Kidney epithelial cell (primary cell): ENCODE data around the gene LCN12. TPM values are rescaled to one million over a fixed set of nuclear protein-coding genes. Genes with fewer than 3 reads are reported as not detected.

ENCODE experiments used
- DNase-seq: peaks from one replicate; pipeline ENCODE4 v3.0.0-alpha.2; 2010; ENCODE audit warnings: low read depth
- H3K27me3 ChIP-seq: 2 replicates; pipeline ENCODE4 v1.6.0; 2011; ENCODE audit warnings: low read length; ENCODE audit not compliant: control insufficient read depth, insufficient read depth
- H3K36me3 ChIP-seq: 2 replicates; pipeline ENCODE4 v1.5.1; 2011; ENCODE audit warnings: low read length; ENCODE audit not compliant: control insufficient read depth, insufficient read depth
- H3K4me3 ChIP-seq: 2 replicates; pipeline ENCODE4 v1.5.1; 2011; ENCODE audit warnings: low read depth, mild to moderate bottlenecking, control low read depth, low read length
- CTCF ChIP-seq: IDR thresholded peaks from 2 replicates; pipeline ENCODE4 v1.5.1; 2011; ENCODE audit warnings: mild to moderate bottlenecking, moderate library complexity, low read length, control low read depth, inconsistent platforms; ENCODE audit not compliant: insufficient read depth, poor library complexity, severe bottlenecking
- total RNA-seq: library from RNA; depleted of rRNA; stranded (reverse); fragments of >200 nt; gene quantifications from 2 replicates; pipeline ENCODE4 v1.2.3, GENCODE V29; 2015

LCN12 gene
- total RNA-seq, 1 donor from 2014 or later, result 1.2 TPM

GRCh38 chr9:136920069-136920468, 32.0 kb upstream of the LCN12 start:
- TF ChIP-seq CTCF, result no peak
- DNase-seq, result no peak
- Histone ChIP-seq H3K4me3 (no peak overlapping the region), H3K27me3 (no peaks in the 10 kb centered on the region), H3K36me3 (peaks cover 1% of the 10 kb centered on the region)

- no peak for DNase-seq
- H3K36me3 ChIP-seq, result peaks cover 1% of the 10 kb centered on the region
- no peak for TF ChIP-seq CTCF
Observed at GRCh38 chr9:136920734-136921231, 31.3 kb upstream of the LCN12 start.

GRCh38 chr9:136921307-136921706, 30.8 kb upstream of the LCN12 start:
- no peak overlapping the region for H3K4me3 ChIP-seq
- no peak for DNase-seq
- H3K36me3 ChIP-seq, result peaks cover 1% of the 10 kb centered on the region
- no peaks in the 10 kb centered on the region for H3K27me3 ChIP-seq
- TF ChIP-seq CTCF, result no peak

More at GRCh38 chr9:136920734-136921231, 31.3 kb upstream of the LCN12 start:
- no peaks in the 10 kb centered on the region for H3K27me3 ChIP-seq
- H3K4me3 ChIP-seq, result no peak overlapping the region

- TF ChIP-seq CTCF, result no peak
- H3K27me3 ChIP-seq, result no peaks in the 10 kb centered on the region
- H3K36me3 ChIP-seq, result peaks cover 1% of the 10 kb centered on the region
- DNase-seq, result no peak
- H3K4me3 ChIP-seq, result no peak overlapping the region
Observed at GRCh38 chr9:136921718-136922117, 30.4 kb upstream of the LCN12 start.

- DNase-seq, result no peak
- H3K36me3 ChIP-seq, result peaks cover 1% of the 10 kb centered on the region
- no peak for TF ChIP-seq CTCF
- H3K27me3 ChIP-seq, result no peaks in the 10 kb centered on the region
- no peak overlapping the region for H3K4me3 ChIP-seq
Observed at GRCh38 chr9:136922540-136922939, 29.5 kb upstream of the LCN12 start.

GRCh38 chr9:136923881-136924280, 28.2 kb upstream of the LCN12 start:
- DNase-seq, result no peak
- Histone ChIP-seq H3K4me3 (no peak overlapping the region), H3K27me3 (no peaks in the 10 kb centered on the region), H3K36me3 (peaks cover 1% of the 10 kb centered on the region)
- TF ChIP-seq CTCF, result no peak
